ENCODE measurements around the gene ATF4.
A peak's percentile ranks its signal among the peaks of the same experiment; 100 is the strongest.
"Not testable (repeated sequence)": the region's sequence is repeated elsewhere in the genome, so short reads cannot be mapped to it uniquely, and the experiment has no call there.

Gene ATF4

DNA sequence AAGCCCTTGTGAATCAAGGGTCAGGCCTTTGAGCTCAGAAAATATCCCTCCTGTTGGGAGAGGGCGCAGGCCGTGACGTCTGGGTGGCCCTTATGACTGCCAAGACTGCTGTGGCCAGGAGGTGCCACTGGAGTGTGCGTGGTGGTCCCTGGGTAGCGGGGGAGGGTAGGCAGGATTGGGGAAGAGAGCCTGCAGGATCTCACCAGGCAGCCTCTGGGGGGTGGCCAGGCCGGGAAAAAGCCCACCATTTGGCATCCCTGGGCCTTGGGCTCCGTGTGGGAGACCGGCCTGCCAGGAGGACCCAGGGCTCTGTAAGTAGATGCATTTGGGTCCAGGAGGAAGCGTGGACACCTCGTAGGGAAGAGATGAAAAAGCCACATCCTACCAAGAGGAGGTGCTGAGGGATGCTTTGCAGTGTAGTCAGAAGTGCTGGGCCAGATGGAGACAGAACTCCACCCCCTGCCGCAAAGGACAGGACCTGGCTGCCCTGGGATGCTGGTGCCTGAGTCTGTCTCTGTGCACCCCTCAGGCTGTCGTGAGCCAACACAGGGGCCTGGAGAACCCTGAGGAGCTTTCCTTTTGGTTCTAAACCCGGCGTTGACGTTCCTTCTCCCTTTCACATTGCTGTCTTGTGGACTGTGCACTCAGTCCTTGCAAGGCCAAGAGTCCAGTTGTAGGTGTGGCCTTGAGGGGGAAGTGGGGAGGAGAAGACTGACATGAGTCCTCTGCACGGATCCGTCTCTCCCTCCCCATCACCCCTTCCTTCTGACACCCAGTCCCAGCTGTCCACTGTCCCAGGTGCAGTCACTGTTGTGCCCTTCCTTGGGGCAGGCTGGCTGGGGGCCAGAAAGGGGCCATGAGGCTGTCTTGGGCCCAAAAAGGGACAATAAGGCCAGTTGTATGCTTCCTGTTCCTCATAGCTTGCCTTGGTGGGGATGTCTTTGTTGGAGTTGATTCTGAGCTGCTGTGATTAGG, 31.0 kb upstream of the ATF4 start:
- DNase-seq (ENCODE audit: low read depth): no peak

DNA sequence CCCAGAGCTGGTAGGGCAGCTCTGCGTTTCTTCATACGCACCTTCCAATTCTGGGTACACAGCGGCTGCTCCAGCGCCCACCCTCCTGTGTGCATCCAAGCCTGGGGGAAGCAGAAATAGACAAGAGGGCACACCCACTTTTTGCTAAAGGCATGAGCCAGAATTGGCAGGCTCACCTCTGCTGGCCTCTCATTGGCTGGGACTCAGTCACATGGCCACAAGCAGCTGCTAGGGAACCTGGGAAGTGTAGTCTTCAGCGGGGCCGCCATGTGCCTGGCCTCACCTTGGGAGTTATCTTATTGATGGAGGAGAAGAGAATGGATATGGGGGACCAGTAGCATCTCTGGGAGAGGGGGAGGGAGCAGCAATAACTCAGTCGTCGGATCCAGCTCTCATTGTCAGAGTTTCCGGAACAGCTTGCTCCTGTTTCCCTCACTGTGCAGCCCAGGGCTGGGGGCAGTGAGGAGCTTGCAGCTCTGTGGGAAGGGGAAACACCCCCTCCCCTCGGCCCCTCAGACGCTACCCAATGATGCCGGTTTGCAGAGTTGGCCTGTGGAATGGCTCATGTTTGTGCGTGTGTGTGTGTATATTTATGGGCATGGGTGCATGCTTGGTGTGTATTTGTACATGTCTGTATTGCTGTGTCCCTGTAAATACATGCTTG, 30.1 kb upstream of the ATF4 start:
- DNase-seq (ENCODE audit: low read depth): peak; percentile 52

DNA sequence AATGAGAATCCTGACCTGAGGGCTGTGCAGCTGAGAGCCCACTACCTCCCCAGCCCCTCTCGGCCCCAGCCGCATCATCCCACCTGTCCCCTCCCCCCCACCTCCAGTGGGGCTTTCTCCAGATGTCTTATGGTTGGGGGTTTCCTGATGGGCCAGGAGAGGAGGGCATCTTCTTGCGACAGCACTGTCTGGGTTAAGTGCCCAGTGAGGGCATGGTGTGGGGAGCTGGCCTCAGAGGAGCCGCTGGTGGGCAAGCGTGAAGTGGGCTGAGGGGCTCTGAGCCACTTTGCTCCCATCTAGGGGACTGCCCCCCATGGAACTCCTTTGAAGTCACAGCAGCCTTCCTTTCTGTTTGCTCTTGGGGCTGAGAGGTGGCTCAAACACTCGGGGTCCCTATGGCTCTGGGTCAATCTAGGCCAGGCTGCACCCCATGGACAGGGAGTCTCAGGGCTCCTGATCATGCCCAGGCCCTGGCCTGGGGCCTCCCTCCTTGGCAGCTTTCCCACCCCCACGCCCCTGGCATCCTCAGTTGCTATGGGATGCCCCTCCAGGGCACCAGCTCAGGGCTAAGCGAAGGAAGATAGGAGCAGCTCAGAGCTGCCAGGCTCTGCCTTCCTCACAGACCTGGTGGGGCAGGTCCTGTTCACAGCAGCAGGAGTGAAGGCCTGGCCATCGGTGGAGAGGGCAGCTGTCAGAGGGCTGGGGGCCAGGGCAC, 29.2 kb upstream of the ATF4 start:
- DNase-seq (ENCODE audit: low read depth): no peak

DNA sequence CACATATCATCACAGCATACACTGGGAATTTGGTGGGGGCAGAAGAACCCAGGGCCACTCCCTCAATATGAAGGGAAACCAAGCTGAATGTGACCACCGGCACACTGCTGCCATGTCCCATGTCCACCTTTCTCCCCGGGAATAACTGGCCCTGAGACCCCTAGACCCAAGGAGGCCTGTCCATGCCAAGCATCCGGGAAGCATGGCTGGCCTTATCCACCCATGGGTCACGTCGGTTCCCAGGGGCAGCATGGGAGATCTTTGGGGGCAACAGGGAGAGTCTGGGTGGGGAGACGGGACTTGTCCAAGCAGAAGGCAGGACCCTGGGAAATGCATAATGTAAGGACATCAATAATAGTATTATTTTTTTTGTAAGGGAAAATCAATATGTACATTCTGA, 28.7 kb upstream of the ATF4 start:
- DNase-seq (ENCODE audit: low read depth): no peak

GRCh38 chr22:39492186-39492585, 28.2 kb upstream of the ATF4 start:
- no peak for DNase-seq (ENCODE audit: low read depth)

GRCh38 chr22:39493759-39494158, 26.6 kb upstream of the ATF4 start:
- DNase-seq (ENCODE audit: low read depth): peak; percentile 67

- no peak for DNase-seq (ENCODE audit: low read depth)
Measured at GRCh38 chr22:39494471-39495120, 25.8 kb upstream of the ATF4 start.

- DNase-seq (ENCODE audit: low read depth): peak; percentile 49
Measured at GRCh38 chr22:39496131-39496838, 24.1 kb upstream of the ATF4 start.

DNA sequence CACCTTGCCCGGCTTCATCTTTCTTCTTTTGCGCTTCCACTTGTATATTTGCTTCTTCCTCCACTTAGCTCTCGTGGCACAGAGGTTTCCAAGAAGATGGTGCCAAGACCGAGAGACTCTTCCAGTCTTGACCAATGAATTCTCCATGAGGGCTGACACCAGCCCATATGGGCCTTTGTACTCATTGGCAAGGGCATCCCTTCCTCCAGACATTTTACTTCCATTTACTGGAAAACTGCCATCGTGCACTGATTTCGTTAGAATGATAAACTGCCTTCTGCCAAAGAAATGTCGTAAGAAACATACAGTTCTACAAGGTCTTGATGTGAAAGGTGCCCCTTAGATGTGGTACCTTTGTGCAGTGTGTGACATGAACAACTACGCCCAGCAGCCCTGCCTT, 22.9 kb upstream of the ATF4 start:
- no peak for DNase-seq (ENCODE audit: low read depth)

DNA sequence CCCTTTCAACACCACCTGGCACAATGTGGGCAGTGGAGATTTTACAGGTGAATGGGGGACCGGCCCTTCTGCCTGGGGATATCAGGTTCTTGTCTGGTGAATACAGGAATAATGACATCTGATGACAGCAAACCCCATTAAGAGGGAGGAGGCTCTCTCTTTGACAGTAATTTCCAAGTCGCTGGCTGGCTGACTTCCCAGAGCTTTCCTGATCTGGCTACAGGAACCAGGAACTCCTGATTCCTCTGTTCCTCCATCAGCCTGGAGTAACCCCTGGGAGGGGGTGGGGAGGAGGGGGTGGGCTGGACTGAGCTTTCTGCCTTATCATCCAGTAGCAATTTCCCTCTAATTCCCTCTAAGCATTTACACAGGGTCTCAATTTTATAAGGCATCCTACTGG, 22.0 kb upstream of the ATF4 start:
- DNase-seq (ENCODE audit: low read depth): no peak

GRCh38 chr22:39498802-39499201, 21.6 kb upstream of the ATF4 start:
- DNase-seq (ENCODE audit: low read depth): no peak

DNA sequence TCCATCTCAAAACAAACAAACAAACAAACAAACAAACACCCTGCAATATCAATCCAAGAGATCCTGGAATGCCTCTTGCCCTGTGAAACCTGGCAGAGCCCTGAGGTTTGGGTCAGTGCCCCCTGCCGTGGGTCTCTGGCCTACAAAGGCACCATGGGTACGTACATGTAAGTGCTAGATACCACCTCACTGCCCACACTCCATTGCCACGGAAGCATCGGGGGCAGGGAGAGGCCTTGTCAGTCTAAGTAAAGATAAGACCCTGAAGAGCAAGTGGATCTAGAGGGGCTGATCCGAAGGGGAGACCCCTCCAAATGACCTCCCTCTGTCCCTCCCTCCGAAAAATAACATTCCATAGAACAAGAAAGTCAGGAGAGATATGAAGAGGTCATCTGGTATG, 20.3 kb upstream of the ATF4 start:
- no peak for DNase-seq (ENCODE audit: low read depth)

- no peak for DNase-seq (ENCODE audit: low read depth)
Measured at GRCh38 chr22:39501644-39502108, 18.7 kb upstream of the ATF4 start.

DNA sequence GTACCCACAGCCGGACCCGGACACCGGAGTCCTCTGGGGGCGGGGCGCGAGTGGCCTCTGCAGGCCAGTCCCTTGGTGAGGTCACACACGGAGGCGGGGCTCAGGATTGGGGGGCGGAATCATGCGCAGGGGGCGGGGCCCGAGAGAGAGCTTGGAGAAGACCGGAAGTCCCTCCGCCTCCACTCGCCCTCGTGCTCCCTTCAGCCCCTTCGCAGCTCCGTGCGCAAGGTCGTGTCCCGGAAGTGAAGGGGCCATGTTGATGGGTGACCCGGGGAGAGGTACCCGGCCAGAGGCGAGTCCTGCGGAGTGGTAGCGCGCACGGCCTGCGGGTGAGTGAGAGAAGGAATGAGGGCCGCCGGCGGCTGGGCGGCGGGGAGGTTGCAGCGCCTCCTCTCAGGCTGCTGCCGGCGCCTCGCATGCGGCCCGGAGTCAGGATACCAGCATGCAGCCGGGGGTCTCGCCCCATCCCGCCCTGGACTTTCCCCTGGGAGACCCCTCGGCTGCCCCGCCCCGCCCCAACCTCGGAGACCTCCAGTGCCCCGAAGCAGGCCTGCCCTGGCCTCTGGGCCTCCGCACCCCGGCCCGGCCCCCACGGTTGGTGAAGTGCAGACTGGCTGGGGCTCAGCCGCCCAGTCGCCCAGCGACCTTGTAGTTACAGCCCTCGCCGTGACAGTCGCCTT, 18.1 kb upstream of the ATF4 start, which contains the start of gene MIEF1:
TSS of gene MIEF1 (plus strand) at position 182 of the 680 bp plus-strand sequence. CDS start 9,005 bp downstream, outside the sequence.
- peak; percentile 96 for DNase-seq (ENCODE audit: low read depth)

DNA sequence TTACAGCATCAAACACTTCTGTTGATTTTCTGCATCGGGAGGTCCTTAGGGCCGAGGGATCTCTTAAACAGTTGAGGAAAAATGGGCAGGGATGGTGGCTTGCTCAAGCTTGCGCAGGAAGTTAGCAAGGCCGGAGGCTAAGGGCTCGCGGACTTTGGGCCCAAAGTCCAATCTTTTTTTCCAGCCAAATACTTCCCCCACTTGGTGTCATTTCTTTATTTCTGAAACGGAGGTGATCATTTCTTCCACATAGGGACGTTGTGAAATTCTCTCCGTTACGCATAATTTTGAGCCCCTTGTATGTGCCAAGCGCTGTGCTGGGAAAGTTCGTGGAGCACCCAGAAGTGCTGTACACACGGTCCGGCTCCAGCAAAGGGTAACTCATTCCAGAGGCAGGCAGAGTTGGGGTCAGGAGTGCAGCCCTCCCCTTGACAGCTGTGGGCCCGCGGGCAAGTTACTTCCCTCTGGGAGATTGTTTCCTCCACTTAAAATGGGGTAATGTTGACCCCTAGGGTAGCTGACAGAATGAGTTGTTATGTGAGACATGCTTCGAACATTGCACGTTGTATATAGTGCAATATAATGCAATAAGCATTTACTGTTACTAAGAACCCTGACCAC, 17.5 kb upstream of the ATF4 start:
- peak; percentile 44 for DNase-seq (ENCODE audit: low read depth)

DNA sequence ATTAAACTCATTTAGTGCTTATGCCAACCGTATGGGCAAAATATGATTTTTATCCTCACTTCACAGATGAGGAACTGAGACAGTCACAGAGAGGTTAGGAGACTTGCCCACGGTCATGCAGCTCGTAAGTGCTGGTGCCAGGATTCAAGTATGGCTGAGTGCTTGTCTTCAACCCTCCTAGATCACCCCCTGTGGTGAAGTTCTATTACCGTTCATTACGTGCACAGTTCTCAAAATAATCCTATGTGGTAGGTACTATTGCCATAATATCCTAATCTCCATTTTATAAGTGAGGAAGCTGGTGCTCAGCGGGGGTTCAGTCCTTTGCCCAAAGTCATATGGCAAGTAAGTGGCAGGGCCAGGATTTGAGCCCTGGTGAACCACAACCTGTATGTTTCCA, 16.7 kb upstream of the ATF4 start:
- no peak for DNase-seq (ENCODE audit: low read depth)

GRCh38 chr22:39504071-39504470, 16.3 kb upstream of the ATF4 start:
- DNase-seq (ENCODE audit: low read depth): no peak

- not testable (repeated sequence) for DNase-seq (ENCODE audit: low read depth)
Measured at GRCh38 chr22:39507021-39507420, 13.3 kb upstream of the ATF4 start.

DNA sequence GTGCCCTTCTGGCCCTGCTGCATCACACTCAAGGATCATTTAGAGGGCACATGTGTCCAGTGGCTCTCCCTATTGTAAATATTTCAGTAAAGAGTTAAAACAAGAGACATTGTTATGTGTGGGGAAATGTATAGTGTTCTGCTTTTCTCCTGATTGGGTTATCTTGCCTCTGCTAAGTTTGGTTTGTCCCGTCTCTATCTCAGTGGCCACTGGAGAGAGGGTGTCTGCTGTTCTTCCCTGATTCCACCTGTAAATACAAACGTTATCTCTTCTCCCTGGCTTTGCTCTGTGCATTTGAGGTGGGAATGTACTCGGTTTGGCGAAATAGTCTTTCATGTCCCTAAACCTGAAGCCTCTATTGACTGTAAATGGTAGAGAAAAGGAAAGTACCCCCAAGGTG, 12.0 kb upstream of the ATF4 start:
- DNase-seq (ENCODE audit: low read depth): no peak

GRCh38 chr22:39510529-39511149, 9.7 kb upstream of the ATF4 start:
- no peak for DNase-seq (ENCODE audit: low read depth)
